GF-D8 (cell line): ENCODE data around the gene EQTN.
"Not testable (repeated sequence)": the region's sequence is repeated elsewhere in the genome, so short reads cannot be mapped to it uniquely, and the experiment has no call there.

Source experiments
- DNase-seq: peaks from one replicate; lab custom pipeline; 2025; lab: John Stamatoyannopoulos, UW

The EQTN gene

GRCh38 chr9:27292659-27293405 lies 4.1 kb downstream of the EQTN start:
- no peak for DNase-seq

- no peak for DNase-seq
Measured at GRCh38 chr9:27291292-27291691, 5.7 kb downstream of the EQTN start.

GRCh38 chr9:27282269-27282668 lies 14.7 kb downstream of the EQTN start:
- DNase-seq, result no peak

GRCh38 chr9:27280860-27281259 lies 16.1 kb downstream of the EQTN start:
- DNase-seq, result no peak

GRCh38 chr9:27280249-27280648 lies 16.7 kb downstream of the EQTN start:
- no peak for DNase-seq

- DNase-seq, result no peak
Measured at GRCh38 chr9:27279611-27280010, 17.3 kb downstream of the EQTN start.

GRCh38 chr9:27278374-27278773 lies 18.6 kb downstream of the EQTN start:
- no peak for DNase-seq

- DNase-seq, result no peak
Measured at GRCh38 chr9:27276193-27277030, 20.5 kb downstream of the EQTN start.

- DNase-seq, result no peak
Measured at GRCh38 chr9:27273186-27273585, 23.8 kb downstream of the EQTN start.

GRCh38 chr9:27272103-27272502 lies 24.8 kb downstream of the EQTN start:
- DNase-seq, result no peak

- no peak for DNase-seq
Measured at GRCh38 chr9:27261517-27262211, 35.3 kb downstream of the EQTN start.

- no peak for DNase-seq
Measured at GRCh38 chr9:27260789-27261516, 36.0 kb downstream of the EQTN start.

GRCh38 chr9:27258662-27259061 lies 38.3 kb downstream of the EQTN start:
- no peak for DNase-seq

GRCh38 chr9:27248702-27249101 lies 48.2 kb downstream of the EQTN start:
- no peak for DNase-seq

GRCh38 chr9:27247756-27248155 lies 49.2 kb downstream of the EQTN start:
- DNase-seq, result no peak

GRCh38 chr9:27239648-27240047 lies 57.3 kb downstream of the EQTN start:
- DNase-seq, result not testable (repeated sequence)
